ENCODE measurements around the gene LYRM9. TPM values are rescaled to one million over a fixed set of nuclear protein-coding genes. Genes with fewer than 3 reads are reported as not detected.
A peak's percentile ranks its signal among the peaks of the same experiment; 100 is the strongest.

The LYRM9 gene
- total and polyA plus RNA-seq, 11 donors = 3.9 to 25.2 (median 9.7) TPM

DNA sequence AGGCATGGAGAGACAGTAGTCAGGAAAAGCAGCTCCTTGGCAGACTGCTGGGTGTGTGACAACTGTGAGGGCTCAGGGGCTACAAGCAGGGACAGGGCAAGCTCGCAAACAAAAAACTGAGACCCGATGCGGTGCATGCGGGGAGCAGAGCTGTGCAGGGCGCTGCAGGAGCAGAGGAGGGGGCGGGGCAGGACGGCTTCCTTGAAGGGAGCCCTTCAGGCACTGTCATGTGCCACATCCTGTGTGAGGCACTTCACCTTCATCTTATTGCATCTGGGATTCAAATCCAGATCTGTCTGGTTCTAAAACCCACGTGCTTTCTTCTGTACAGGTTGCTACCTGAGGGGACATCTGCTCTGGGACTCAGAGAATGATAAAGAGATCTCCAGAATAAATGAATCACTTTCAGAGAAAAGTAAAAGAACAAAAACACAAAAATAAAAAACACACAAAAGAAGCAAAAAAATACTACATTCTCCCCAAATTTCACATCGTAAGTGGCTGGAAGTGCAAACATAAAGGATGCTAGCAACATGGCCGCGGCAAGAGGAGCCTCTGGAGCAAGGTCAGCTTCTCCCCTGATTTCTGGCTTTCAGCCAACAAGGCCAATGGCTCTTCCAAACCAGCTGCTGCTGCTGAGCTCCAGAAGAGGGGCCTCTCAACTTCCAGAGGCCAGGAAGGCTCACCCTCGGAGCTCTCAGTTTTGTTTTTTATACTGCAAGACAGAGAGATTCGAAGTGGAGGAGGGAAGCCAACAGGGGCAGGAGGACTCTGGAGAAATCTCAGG is 14.2 kb downstream of the LYRM9 start:
- H3K36me3 ChIP-seq = peaks cover 0 to 9% (median 0%) of the 10 kb centered on the region in 9 donors
- H3K27ac ChIP-seq = no peak overlapping the region
- intact Hi-C loops (cut with DNase I) = loop anchor here in 6 of 10 donors (2.0 to 10.0 kb wide), 8 partner anchors 72 to 227 kb away; no protein-coding TSS in a partner anchor
- no peak overlapping the region for H3K4me3 ChIP-seq
- DNase-seq = peak in 2 of 5 donors; percentile 30 to 32
- peaks cover 0 to 14% (median 1%) of the 10 kb centered on the region in 12 donors for H3K4me1 ChIP-seq
- ATAC-seq = no peak
- TF ChIP-seq, protein P1, sequence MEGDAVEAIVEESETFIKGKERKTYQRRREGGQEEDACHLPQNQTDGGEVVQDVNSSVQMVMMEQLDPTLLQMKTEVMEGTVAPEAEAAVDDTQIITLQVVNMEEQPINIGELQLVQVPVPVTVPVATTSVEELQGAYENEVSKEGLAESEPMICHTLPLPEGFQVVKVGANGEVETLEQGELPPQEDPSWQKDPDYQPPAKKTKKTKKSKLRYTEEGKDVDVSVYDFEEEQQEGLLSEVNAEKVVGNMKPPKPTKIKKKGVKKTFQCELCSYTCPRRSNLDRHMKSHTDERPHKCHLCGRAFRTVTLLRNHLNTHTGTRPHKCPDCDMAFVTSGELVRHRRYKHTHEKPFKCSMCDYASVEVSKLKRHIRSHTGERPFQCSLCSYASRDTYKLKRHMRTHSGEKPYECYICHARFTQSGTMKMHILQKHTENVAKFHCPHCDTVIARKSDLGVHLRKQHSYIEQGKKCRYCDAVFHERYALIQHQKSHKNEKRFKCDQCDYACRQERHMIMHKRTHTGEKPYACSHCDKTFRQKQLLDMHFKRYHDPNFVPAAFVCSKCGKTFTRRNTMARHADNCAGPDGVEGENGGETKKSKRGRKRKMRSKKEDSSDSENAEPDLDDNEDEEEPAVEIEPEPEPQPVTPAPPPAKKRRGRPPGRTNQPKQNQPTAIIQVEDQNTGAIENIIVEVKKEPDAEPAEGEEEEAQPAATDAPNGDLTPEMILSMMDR (IDR thresholded peaks at IDR 0.05) = no peak
- H3K9me3 ChIP-seq = no peaks in the 10 kb centered on the region
- no peaks in the 10 kb centered on the region for H3K27me3 ChIP-seq
- WGBS, 4 donors = 76 to 85% (median 80%) methylated on average over 13 of the region's 13 CpGs

DNA sequence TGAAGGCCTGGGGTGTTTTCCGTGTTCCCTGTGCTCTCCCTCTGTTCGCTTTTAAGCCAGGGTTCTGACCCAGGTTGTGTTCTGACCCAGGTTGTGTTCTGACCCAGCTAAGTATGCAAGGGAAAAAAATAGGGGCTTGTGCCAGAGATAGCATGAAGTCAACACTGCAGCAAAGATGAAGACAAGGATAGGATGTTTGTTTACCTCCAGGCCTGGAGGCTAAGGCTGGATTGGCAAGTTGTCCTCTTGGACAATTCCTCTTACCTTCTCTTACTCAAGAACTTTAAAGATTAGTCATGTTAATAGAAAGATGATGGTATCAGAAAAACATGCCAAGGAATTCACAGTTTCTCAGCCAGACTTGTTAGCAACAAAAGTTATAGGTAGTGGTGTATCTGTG is 19.4 kb downstream of the LYRM9 start:
- intact Hi-C loops (cut with DNase I) = loop anchor here in 3 of 10 donors (5.0 to 10.0 kb wide), 3 partner anchors 209 to 266 kb away; no protein-coding TSS in a partner anchor
- TF ChIP-seq, protein P1 (IDR thresholded peaks at IDR 0.05) = no peak
- TF ChIP-seq POLR2A (IDR thresholded peaks at IDR 0.05) = no peak

DNA sequence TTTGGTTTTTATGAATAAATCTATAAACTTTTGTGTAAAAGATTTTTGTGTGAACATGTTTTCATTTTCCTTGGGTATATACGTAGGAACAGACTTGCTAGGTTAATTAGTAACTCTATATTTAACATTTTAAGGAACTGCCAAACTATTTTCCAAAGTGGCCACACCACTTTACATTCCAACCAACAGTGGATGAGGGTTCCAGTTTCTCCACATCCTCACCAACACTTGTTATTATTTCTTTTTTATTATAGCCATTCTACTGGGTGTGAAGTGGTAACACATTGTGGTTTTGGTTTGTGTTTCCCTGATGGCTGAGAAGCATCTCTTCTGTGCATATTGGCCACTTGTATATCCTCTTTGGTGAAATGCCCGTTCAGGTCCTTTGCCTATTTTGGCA is 20.0 kb downstream of the LYRM9 start:
- Histone ChIP-seq H3K4me1 (no peaks in the 10 kb centered on the region), H3K4me3 (no peak overlapping the region), H3K9me3 (no peaks in the 10 kb centered on the region), H3K36me3 (peaks cover 0 to 5% (median 0%) of the 10 kb centered on the region in 9 donors), H3K27me3 (no peaks in the 10 kb centered on the region), H3K27ac (no peak overlapping the region)
- ATAC-seq (no peak), DNase-seq (no peak)
- TF ChIP-seq POLR2A (IDR thresholded peaks at IDR 0.05) = no peak
- TF ChIP-seq, protein P1 (IDR thresholded peaks at IDR 0.05) = no peak
- intact Hi-C loops (cut with DNase I) = loop anchor here in 3 of 10 donors (5.0 to 10.0 kb wide), 3 partner anchors 208 to 266 kb away; no protein-coding TSS in a partner anchor
- 93 to 96% (median 95%) methylated on average over 2 of the region's 2 CpGs for WGBS, 4 donors

More for the DNA sequence above, 19.4 kb downstream of the LYRM9 start:
- H3K4me3 ChIP-seq = no peak overlapping the region
- ATAC-seq = no peak
- WGBS, 4 donors = 94 to 100% (median 97%) methylated on average over 2 of the region's 2 CpGs
- no peaks in the 10 kb centered on the region for H3K9me3 ChIP-seq
- H3K36me3 ChIP-seq = peaks cover 0 to 9% (median 0%) of the 10 kb centered on the region in 9 donors
- H3K4me1 ChIP-seq = no peaks in the 10 kb centered on the region
- no peak for DNase-seq
- no peak overlapping the region for H3K27ac ChIP-seq
- H3K27me3 ChIP-seq = no peaks in the 10 kb centered on the region

DNA sequence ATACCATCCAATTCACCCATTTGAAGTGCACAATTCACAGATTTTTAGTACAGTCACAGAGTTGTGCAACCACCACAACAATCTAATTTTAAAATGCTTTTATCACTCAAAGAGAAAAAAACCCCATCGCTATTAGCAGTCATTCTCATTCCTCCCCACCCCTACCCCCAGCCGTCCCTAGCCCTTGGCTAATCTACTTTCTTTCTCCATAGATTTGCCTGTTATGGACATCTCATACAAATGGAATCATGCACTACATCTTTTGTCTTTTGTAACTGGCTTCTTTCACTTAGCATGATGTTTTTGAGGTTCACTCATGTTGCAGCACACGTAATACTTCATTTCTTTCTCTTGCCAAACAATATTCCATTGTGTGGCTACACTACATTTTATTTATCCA is 20.4 kb downstream of the LYRM9 start:
- no peaks in the 10 kb centered on the region for H3K27me3 ChIP-seq

More for the DNA sequence above, 20.4 kb downstream of the LYRM9 start:
- Histone ChIP-seq H3K27ac (no peak overlapping the region), H3K4me3 (no peak overlapping the region), H3K4me1 (no peaks in the 10 kb centered on the region), H3K9me3 (no peaks in the 10 kb centered on the region), H3K36me3 (peaks cover 0 to 5% (median 0%) of the 10 kb centered on the region in 9 donors)
- ATAC-seq (no peak), DNase-seq (no peak)
- intact Hi-C loops (cut with DNase I) = loop anchor here in 3 of 10 donors (5.0 to 10.0 kb wide), 3 partner anchors 208 to 265 kb away; no protein-coding TSS in a partner anchor
- 96 to 98% (median 97%) methylated on average over 3 of the region's 3 CpGs for WGBS, 4 donors
- no peak for TF ChIP-seq POLR2A (IDR thresholded peaks at IDR 0.05)
- TF ChIP-seq, protein P1 (IDR thresholded peaks at IDR 0.05) = no peak

All from heart left ventricle (tissue), 16 donors.